H1 (cell line): Measurements from ENCODE around the gene ABCC4. TPM values are rescaled to one million over a fixed set of nuclear protein-coding genes. Genes with fewer than 3 reads are reported as not detected.

Source experiments
- CTCF ChIA-PET: fragments of 300-600 bp; sonication (Branson Sonifier 250); formaldehyde crosslinking; loops from one replicate; lab custom pipeline; 2021; ENCODE audit not compliant: partially characterized antibody; lab: Charles Lee
- POLR2A ChIA-PET: fragments of 300-600 bp; sonication (Branson Sonifier 250); formaldehyde crosslinking; loops from one replicate; lab custom pipeline; 2021; ENCODE audit warnings: inconsistent platforms; ENCODE audit not compliant: partially characterized antibody; lab: Charles Lee
- DNase-seq, 2 experiments: peaks; one replicate each; pipeline versions ENCODE4 v3.0.0 to v3.0.0-alpha.2; 2010 to 2022; ENCODE audit warnings: low spot score in 2 of 2, low read depth in 1 of 2, mixed read lengths in 1 of 2
- FAIRE-seq: peaks from 2 replicates; lab custom pipeline; 2011; peaks lifted over from hg19 to GRCh38; lab: Jason Lieb, UNC
- H2AFZ ChIP-seq: 2 replicates; pipeline ENCODE4 v1.8.1; 2012; ENCODE audit warnings: low read length, inconsistent platforms
- H2AK5ac ChIP-seq: 2 replicates; pipeline ENCODE4 v1.6.1; 2013; ENCODE audit warnings: low read depth, low read length
- H2BK120ac ChIP-seq: replicated peaks from 2 replicates; pipeline ENCODE3; 2013; ENCODE audit warnings: low read depth, low read length, inconsistent platforms
- H2BK12ac ChIP-seq: 2 replicates; pipeline ENCODE4 v1.6.1; 2013; ENCODE audit warnings: low read depth, low read length
- H2BK15ac ChIP-seq: 2 replicates; pipeline ENCODE4 v1.6.1; 2013; ENCODE audit warnings: low read length
- H2BK20ac ChIP-seq: 2 replicates; pipeline ENCODE4 v1.6.1; 2013; ENCODE audit warnings: low read length
- H2BK5ac ChIP-seq: 2 replicates; pipeline ENCODE4 v1.6.1; 2013; ENCODE audit warnings: low read depth, low read length
- H3K14ac ChIP-seq: 2 replicates; pipeline ENCODE4 v1.6.1; 2013; ENCODE audit warnings: inconsistent platforms; ENCODE audit not compliant: insufficient read length
- H3K18ac ChIP-seq: 2 replicates; pipeline ENCODE4 v1.6.1; 2013; ENCODE audit warnings: low read length; ENCODE audit errors: extremely low read depth
- H3K23ac ChIP-seq: 2 replicates; pipeline ENCODE4 v1.6.1; 2013; ENCODE audit warnings: inconsistent platforms; ENCODE audit not compliant: insufficient read length
- H3K23me2 ChIP-seq: 2 replicates; pipeline ENCODE4 v1.6.1; 2013; ENCODE audit warnings: low read depth, low read length
- H3K27ac ChIP-seq: 2 replicates; pipeline ENCODE4 v1.6.1; 2011; ENCODE audit warnings: low read depth, low read length, inconsistent platforms
- H3K27me3 ChIP-seq, 4 experiments: replicated peaks in 1 of 4; 1 replicate in 1 of 4; 2 replicates in 3 of 4; pipeline versions ENCODE4 v1.6.1 to v1.8.1; 2011 to 2013; ENCODE audit warnings: low read length in 3 of 4, mild to moderate bottlenecking in 3 of 4, inconsistent platforms in 2 of 4, mixed read lengths in 2 of 4, moderate library complexity in 1 of 4; ENCODE audit not compliant: control insufficient read depth in 3 of 4, insufficient read depth in 3 of 4; ENCODE audit errors: extremely low read depth in 1 of 4
- H3K36me3 ChIP-seq, 4 experiments: 2 replicates each; pipeline versions ENCODE4 v1.6.1 to v1.8.1; 2011 to 2013; ENCODE audit warnings: mild to moderate bottlenecking in 4 of 4, low read length in 3 of 4, moderate library complexity in 2 of 4, control low read depth in 1 of 4, inconsistent platforms in 1 of 4; ENCODE audit not compliant: insufficient read depth in 4 of 4, control insufficient read depth in 2 of 4
- H3K4ac ChIP-seq: replicated peaks from 2 replicates; pipeline ENCODE3; 2013; ENCODE audit warnings: low read length, low read depth, mixed read lengths, inconsistent platforms; ENCODE audit not compliant: insufficient read length
- H3K4me1 ChIP-seq, 4 experiments: replicated peaks in 1 of 4; 1 replicate in 1 of 4; 2 replicates in 3 of 4; pipeline versions ENCODE4 v1.6.1 to v1.8.1; 2011 to 2013; ENCODE audit warnings: low read length in 3 of 4, inconsistent platforms in 2 of 4, mixed read lengths in 1 of 4; ENCODE audit not compliant: insufficient read depth in 4 of 4, control insufficient read depth in 3 of 4
- H3K4me2 ChIP-seq, 2 experiments: 2 replicates each; pipeline versions ENCODE4 v1.6.1 to v1.8.1; 2011 to 2013; ENCODE audit warnings: low read depth in 2 of 2, low read length in 2 of 2, control low read depth in 1 of 2, inconsistent platforms in 1 of 2, mild to moderate bottlenecking in 1 of 2; ENCODE audit not compliant: insufficient read depth in 1 of 2
- H3K4me3 ChIP-seq, 4 experiments: fragments of 200-600, 300-600 bp in 1 of 4; sonication (generic), shearing (Covaris generic), sonication (Bioruptor Twin) in 1 of 4; 2 replicates each; pipeline versions ENCODE4 v1.5.1 to v1.8.1; 2011 to 2016; ENCODE audit warnings: low read length in 4 of 4, low read depth in 3 of 4, control low read depth in 2 of 4, inconsistent platforms in 2 of 4, mild to moderate bottlenecking in 2 of 4, mixed read lengths in 1 of 4, moderate library complexity in 1 of 4; ENCODE audit not compliant: insufficient read depth in 2 of 4; ENCODE audit errors: extremely low read depth in 1 of 4
- H3K56ac ChIP-seq: replicated peaks from 2 replicates; pipeline ENCODE3; 2013; ENCODE audit warnings: low read depth, mild to moderate bottlenecking, mixed read lengths, low read length, inconsistent platforms; ENCODE audit not compliant: insufficient read length
- H3K79me1 ChIP-seq: 2 replicates; pipeline ENCODE4 v1.6.1; 2013; ENCODE audit warnings: low read depth, low read length, control low read depth
- H3K79me2 ChIP-seq, 2 experiments: 2 replicates each; pipeline versions ENCODE4 v1.6.1 to v1.8.1; 2012 to 2013; ENCODE audit warnings: low read length in 2 of 2, mild to moderate bottlenecking in 2 of 2, inconsistent platforms in 1 of 2; ENCODE audit not compliant: insufficient read depth in 2 of 2, control insufficient read depth in 1 of 2
- H3K9ac ChIP-seq, 4 experiments: replicated peaks in 1 of 4; 1 replicate in 1 of 4; 2 replicates in 3 of 4; pipeline versions ENCODE4 v1.6.1 to v1.8.1; 2011 to 2013; ENCODE audit warnings: low read depth in 3 of 4, low read length in 3 of 4, control low read depth in 2 of 4, mild to moderate bottlenecking in 2 of 4, moderate library complexity in 2 of 4, inconsistent platforms in 1 of 4; ENCODE audit errors: extremely low read depth in 1 of 4
- H3K9me3 ChIP-seq, 2 experiments: 2 replicates each; pipeline versions ENCODE4 v1.6.1 to v1.8.1; 2012 to 2013; ENCODE audit warnings: mild to moderate bottlenecking in 2 of 2, moderate library complexity in 2 of 2, control low read depth in 1 of 2, inconsistent platforms in 1 of 2, low read depth in 1 of 2, low read length in 1 of 2, mixed read lengths in 1 of 2; ENCODE audit not compliant: insufficient read depth in 2 of 2
- H4K20me1 ChIP-seq, 2 experiments: replicated peaks in 1 of 2; 2 replicates each; pipeline versions ENCODE3 to v1.8.1; 2011 to 2013; ENCODE audit warnings: inconsistent platforms in 2 of 2, low read length in 2 of 2, mild to moderate bottlenecking in 1 of 2; ENCODE audit not compliant: insufficient read depth in 2 of 2, control insufficient read depth in 1 of 2
- H4K5ac ChIP-seq: 2 replicates; pipeline ENCODE4 v1.6.1; 2013; ENCODE audit warnings: low read length, low read depth, mixed read lengths, inconsistent platforms; ENCODE audit not compliant: insufficient read length
- H4K8ac ChIP-seq: 2 replicates; pipeline ENCODE4 v1.8.0; 2013; ENCODE audit warnings: mild to moderate bottlenecking, moderate library complexity, low read length, inconsistent platforms; ENCODE audit not compliant: insufficient read depth; ENCODE audit errors: extremely low read depth
- H4K91ac ChIP-seq: replicated peaks from 2 replicates; pipeline ENCODE3; 2013; ENCODE audit warnings: low read length, mixed read lengths, inconsistent platforms; ENCODE audit not compliant: insufficient read length
- ASH2L ChIP-seq: fragments of 200-600, 300-600 bp; sonication (generic); IDR thresholded peaks from one replicate; pipeline ENCODE4 v1.7.1; 2017; ENCODE audit warnings: low read length
- BRCA1 ChIP-seq: IDR thresholded peaks from 2 replicates; pipeline ENCODE4 v1.6.1; 2012; ENCODE audit warnings: low read depth, low read length, improper control_type of control experiment
- EP300 ChIP-seq, 2 experiments: IDR thresholded peaks; 1 replicate in 1 of 2; 2 replicates in 1 of 2; pipeline ENCODE4 v1.6.1; 2011 to 2012; ENCODE audit warnings: low read depth in 2 of 2, low read length in 2 of 2, mild to moderate bottlenecking in 2 of 2, borderline replicate concordance in 1 of 2, inconsistent platforms in 1 of 2, moderate library complexity in 1 of 2
- FOSL1 ChIP-seq: IDR thresholded peaks from 2 replicates; pipeline ENCODE4 v1.6.1; 2011; ENCODE audit warnings: mild to moderate bottlenecking, low read depth, low read length, moderate library complexity; ENCODE audit not compliant: insufficient read depth
- KDM5A ChIP-seq: fragments of 200-600 bp; IDR thresholded peaks from 2 replicates; pipeline ENCODE4 v1.7.1; 2012; ENCODE audit warnings: mild to moderate bottlenecking, low read length, inconsistent platforms, mixed read lengths
- POU5F1 ChIP-seq: IDR thresholded peaks from 2 replicates; pipeline ENCODE4 v1.6.1; 2011; ENCODE audit warnings: low read depth, mild to moderate bottlenecking, low read length, moderate library complexity
- SAP30 ChIP-seq: fragments of 300-600 bp; sonication (generic); IDR thresholded peaks from 2 replicates; pipeline ENCODE4 v1.7.1; 2012; ENCODE audit warnings: low read length, moderate library complexity, mild to moderate bottlenecking, inconsistent platforms; ENCODE audit not compliant: insufficient read depth, insufficient replicate concordance
- TEAD4 ChIP-seq: IDR thresholded peaks from 2 replicates; pipeline ENCODE4 v1.6.1; 2012; ENCODE audit warnings: low read depth, low read length, inconsistent platforms, mixed read lengths
- YY1 ChIP-seq: IDR thresholded peaks from 2 replicates; pipeline ENCODE4 v1.6.1; 2011; ENCODE audit warnings: low read depth, mild to moderate bottlenecking, low read length
- ZNF274 ChIP-seq: IDR thresholded peaks from 2 replicates; pipeline ENCODE4 v1.7.0; 2012; ENCODE audit warnings: low read length, borderline replicate concordance; ENCODE audit errors: extremely low read depth
- WGBS, 2 experiments: shearing (Covaris generic) in 1 of 2; methylation state at CpG; one replicate each; pipeline versions ENCODE4 v1.1.6 to v1.1.7; 2013 to 2015; ENCODE audit warnings: low lambda C conversion rate in 2 of 2, mixed read lengths in 2 of 2, inconsistent platforms in 1 of 2, low coverage in 1 of 2, missing lambda C conversion rate in 1 of 2; ENCODE audit not compliant: insufficient replicate concordance in 2 of 2, insufficient coverage in 1 of 2, insufficient read length in 1 of 2; ENCODE audit errors: extremely low coverage in 1 of 2, missing lambda C conversion rate in 1 of 2; 5-methylcytosine and 5-hydroxymethylcytosine counted together
- polyA plus RNA-seq, 7 experiments: library from polyadenylated mRNA; depleted of rRNA in 3 of 7; stranded (reverse) in 5 of 7; unstranded in 2 of 7; fragments of >200 nt in 5 of 7; fragments of 200-250 nt in 2 of 7; gene quantifications; 1 replicate in 5 of 7; 2 replicates in 1 of 7; 4 replicates in 1 of 7; pipeline versions ENCODE4 v1.2.1 to v1.2.3, GENCODE V29; 2011 to 2013; ENCODE audit warnings: missing spikeins in 2 of 7, mixed read lengths in 2 of 7
- total RNA-seq: library from RNA; stranded (reverse); fragmentation: NEBNext Ultra II Directional; extraction: Animal tissue kit (Norgen Biotek cat#: 25700); gene quantifications from 2 replicates; pipeline ENCODE4 v1.2.1, GENCODE V29; 2021
- TF ChIP-seq, protein P1 (sequence below): IDR thresholded peaks from 2 replicates; pipeline ENCODE4 v1.6.1; 2012; ENCODE audit warnings: inconsistent platforms
- TF ChIP-seq, protein P2 (sequence below), 3 experiments: IDR thresholded peaks; 1 replicate in 2 of 3; 2 replicates in 1 of 3; pipeline versions ENCODE4 v1.5.1 to v1.6.1; 2011; ENCODE audit warnings: low read length in 3 of 3, mild to moderate bottlenecking in 3 of 3, inconsistent platforms in 2 of 3, low read depth in 1 of 3, moderate library complexity in 1 of 3; ENCODE audit not compliant: insufficient read depth in 1 of 3; ENCODE audit errors: control extremely low read depth in 1 of 3

Gene ABCC4
- total and polyA plus RNA-seq, 2 of the 8 experiments (the other 6 are each of a cell fraction or from before 2014, with no cell fraction given) = 4.0 to 14.1 TPM

DNA sequence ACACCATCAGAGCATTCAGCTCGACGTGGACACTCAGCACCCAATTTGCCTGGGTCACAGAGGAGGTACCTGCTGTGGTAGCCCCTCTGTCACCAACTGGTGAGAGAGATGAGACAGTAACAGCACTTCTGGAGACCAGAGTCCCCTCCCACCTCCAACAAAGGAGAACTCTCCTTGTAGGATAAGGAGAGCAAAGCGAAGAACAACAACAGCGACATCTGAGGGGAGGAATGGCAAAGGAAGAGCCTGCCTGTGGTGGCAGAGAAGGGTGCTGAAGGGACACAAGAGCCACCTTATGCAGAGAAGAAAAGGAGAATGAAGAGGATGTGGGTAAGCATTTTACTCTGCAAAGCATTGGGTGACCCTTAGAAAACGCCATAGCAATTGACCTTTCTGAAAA is 167.8 kb downstream of the ABCC4 start:
- Histone ChIP-seq H2BK20ac (no peak overlapping the region), H3K79me2 (no peaks in the 10 kb centered on the region), H3K18ac (no peak overlapping the region), H3K56ac (no peak overlapping the region), H3K79me1 (no peaks in the 10 kb centered on the region), H3K23ac (no peak overlapping the region), H4K8ac (no peak overlapping the region), H3K36me3 (no peaks in the 10 kb centered on the region), H2BK12ac (no peak overlapping the region; the same call in 1 of the 2 replicates), H3K4me2 (no peak overlapping the region), H4K5ac (no peak overlapping the region), H3K14ac (no peak overlapping the region), H4K91ac (no peak overlapping the region), H2BK15ac (no peak overlapping the region), H3K27ac (no peak overlapping the region), H2BK5ac (no peak overlapping the region), H3K4me3 (no peak overlapping the region), H3K27me3 (no peaks in the 10 kb centered on the region), H3K4me1 (no peaks in the 10 kb centered on the region; a peak in 1 of 7 replicates), H2AK5ac (no peak overlapping the region), H3K9me3 (no peaks in the 10 kb centered on the region), H2BK120ac (no peak overlapping the region), H2AFZ (no peak overlapping the region), H3K4ac (no peak overlapping the region), H4K20me1 (no peaks in the 10 kb centered on the region), H3K9ac (no peak overlapping the region), H3K23me2 (no peaks in the 10 kb centered on the region)
- CTCF ChIA-PET = interaction anchor here (0.6 to 2.0 kb wide), 3 partner anchors 13 to 344 kb away, joined by 3 to 6 read pairs (median 3); no protein-coding TSS in a partner anchor
- 95% methylated on average over 5 of the region's 5 CpGs; no CpG with 5 or more reads in 1 of the 2 experiments for WGBS, 2 experiments
- no peak for DNase-seq
- POLR2A ChIA-PET = no interaction called here
- FAIRE-seq = no peak
- no peak for TF ChIP-seq ZNF274
- no peak for TF ChIP-seq KDM5A
- TF ChIP-seq YY1 = no peak
- TF ChIP-seq TEAD4 = no peak
- no peak for TF ChIP-seq POU5F1
- TF ChIP-seq, protein P1, sequence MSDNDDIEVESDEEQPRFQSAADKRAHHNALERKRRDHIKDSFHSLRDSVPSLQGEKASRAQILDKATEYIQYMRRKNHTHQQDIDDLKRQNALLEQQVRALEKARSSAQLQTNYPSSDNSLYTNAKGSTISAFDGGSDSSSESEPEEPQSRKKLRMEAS = no peak
- no peak for TF ChIP-seq FOSL1
- TF ChIP-seq SAP30 = no peak
- TF ChIP-seq, protein P2, sequence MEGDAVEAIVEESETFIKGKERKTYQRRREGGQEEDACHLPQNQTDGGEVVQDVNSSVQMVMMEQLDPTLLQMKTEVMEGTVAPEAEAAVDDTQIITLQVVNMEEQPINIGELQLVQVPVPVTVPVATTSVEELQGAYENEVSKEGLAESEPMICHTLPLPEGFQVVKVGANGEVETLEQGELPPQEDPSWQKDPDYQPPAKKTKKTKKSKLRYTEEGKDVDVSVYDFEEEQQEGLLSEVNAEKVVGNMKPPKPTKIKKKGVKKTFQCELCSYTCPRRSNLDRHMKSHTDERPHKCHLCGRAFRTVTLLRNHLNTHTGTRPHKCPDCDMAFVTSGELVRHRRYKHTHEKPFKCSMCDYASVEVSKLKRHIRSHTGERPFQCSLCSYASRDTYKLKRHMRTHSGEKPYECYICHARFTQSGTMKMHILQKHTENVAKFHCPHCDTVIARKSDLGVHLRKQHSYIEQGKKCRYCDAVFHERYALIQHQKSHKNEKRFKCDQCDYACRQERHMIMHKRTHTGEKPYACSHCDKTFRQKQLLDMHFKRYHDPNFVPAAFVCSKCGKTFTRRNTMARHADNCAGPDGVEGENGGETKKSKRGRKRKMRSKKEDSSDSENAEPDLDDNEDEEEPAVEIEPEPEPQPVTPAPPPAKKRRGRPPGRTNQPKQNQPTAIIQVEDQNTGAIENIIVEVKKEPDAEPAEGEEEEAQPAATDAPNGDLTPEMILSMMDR (IDR thresholded peaks at IDR 0.05; ENCODE audit: control extremely low read depth in 1 of 3, insufficient read depth in 1 of 3, low read depth in 1 of 3, low read length in 3 of 3) = no peak
- no peak for TF ChIP-seq BRCA1
- TF ChIP-seq ASH2L = no peak
- TF ChIP-seq EP300 (IDR thresholded peaks at IDR 0.05; ENCODE audit: borderline replicate concordance in 1 of 2, low read depth in 2 of 2, low read length in 2 of 2) = no peak
